GM18868 (cell line): Measurements from ENCODE around the gene ODF4.
"Not testable (repeated sequence)": the region's sequence is repeated elsewhere in the genome, so short reads cannot be mapped to it uniquely, and the experiment has no call there.

ENCODE experiments used
- ATAC-seq: cut with Tn5 transposase; IDR thresholded peaks from one replicate; pipeline ENCODE4 v1.9.1; 2021; ENCODE audit warnings: mild to moderate bottlenecking, moderate library complexity; ENCODE audit not compliant: unreplicated experiment

The ODF4 gene

DNA sequence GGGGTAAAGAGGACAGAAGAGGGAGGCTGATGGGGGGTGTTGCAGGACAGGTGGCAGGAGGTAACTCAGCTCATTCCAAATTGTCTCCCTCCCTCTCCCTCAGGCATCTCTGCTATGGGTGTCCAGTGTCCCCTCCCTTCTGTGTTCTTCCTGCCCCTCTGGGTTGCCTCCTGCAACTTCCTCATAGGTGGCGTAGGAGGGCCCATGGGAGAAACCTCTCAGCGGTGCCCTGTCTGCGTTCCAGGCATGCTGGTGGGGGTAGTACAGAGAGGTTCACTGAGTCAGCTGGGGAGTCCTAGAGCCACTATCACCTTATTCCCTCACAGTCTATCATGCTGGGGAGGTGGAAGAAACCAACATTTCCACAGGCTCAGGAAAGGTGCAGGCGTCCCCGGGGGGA is 14.7 kb upstream of the ODF4 start:
- ATAC-seq = no peak

DNA sequence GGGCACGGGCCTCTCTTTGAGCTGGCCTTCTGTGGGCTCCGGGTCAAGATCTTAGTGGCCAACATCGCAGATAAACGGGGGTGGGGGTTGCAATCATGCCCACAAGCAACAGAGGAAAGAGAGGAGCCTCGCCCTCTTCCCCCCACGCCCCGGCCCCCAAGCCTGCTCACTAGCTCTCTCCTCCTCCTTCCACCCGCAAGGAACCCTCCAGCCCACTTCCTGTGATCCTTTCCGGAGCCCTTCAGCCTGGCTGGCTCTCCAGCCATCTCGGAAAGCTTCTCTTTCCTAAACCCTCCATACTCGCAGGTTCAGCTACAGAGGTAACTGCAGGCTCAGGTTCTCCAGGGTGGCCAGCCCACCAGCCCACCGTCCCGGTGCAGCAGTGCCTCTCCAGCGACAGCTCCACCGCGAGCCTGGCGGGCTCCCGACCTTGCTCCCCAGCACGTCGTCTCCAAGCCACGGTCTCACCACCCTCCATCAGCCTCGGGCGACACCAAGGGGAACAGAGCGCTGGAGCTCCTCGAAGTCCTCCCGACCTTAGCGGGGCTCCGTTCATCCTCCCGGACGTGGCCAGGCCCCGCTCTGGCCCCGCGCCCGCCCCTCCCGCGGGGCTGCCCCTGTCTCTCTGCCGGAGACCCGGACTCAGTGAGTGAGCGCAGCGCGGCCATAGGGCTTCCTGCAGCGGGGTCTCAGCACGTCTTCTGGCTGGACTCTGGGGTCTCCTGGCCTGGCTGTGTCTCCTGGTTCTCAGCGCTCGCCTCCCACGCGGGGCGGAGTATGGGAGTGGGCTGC is 12.9 kb upstream of the ODF4 start:
- ATAC-seq = no peak

DNA sequence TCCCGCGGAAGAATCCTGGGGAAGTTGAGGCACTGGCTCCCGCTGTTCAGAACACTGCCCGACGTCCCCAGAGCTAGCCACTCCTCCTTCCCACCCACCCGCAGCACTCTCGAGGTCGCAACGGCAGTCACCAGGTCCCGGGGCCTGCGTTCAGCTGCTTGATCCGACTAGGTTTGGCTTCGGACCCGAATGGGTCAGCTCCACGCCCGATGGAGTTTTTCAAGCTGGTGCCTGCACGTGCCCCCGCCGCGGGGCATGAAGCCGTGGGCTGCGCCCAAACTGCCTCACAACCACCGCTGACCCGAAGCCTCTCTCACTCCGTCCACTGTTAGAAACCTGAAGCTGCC is 12.4 kb upstream of the ODF4 start:
- no peak for ATAC-seq

DNA sequence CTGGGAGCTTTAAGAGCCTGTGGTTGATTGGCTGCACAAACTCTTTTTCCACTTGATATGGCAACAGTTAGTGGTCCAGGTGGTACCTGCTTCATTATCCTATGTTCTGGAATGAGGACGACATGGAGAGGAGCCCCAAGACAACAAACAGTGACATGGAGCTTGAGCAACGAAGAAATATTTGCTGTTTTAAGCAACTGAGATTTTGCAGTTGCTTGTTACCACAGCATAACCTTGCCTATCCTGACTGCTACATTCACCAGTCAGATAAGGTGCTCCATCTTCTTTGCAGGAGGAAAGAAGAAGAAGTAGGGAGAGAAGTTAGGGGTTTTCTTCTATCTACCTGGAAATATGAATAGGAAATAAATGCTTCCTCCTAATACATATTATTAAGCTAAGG is 7.5 kb upstream of the ODF4 start:
- no peak for ATAC-seq

DNA sequence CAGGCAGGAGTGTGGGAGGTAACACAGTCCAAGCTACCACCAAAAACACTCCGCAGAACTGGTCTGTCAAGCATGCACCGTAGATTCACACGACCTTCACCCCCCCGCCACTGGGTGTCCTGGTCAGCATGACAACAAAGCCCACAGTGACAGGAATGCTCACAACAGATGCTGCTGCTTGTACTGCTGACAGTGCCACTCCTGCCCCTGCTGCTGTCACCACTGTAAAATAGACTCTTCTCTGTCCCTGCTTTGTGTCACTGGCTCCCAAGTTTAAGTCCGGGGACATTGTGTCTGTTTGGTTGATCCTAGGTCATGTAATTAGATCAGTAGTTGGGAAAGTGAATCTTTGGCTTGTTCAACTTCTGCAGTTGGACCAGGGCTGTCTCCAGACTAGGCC is 7.0 kb upstream of the ODF4 start:
- ATAC-seq = no peak

DNA sequence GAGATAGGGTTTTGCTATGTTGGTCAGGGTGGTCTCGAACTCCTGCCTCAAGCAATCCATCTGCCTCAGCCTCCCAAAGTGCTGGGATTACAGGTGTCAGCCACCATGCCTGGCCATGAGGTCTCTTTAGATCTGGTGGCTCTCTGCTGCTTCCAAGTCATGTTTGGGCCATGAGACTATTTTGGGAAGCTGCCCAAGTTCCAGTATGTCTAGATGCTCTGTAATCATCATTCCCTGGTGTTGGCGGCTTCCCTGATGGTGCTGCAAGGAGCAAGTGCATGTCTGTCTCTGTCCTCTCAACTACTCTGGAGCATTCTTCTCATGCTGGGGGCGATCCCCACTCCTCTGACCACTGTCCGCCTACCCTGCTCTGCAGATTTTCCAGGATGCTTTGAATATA is 6.4 kb upstream of the ODF4 start:
- ATAC-seq = no peak

DNA sequence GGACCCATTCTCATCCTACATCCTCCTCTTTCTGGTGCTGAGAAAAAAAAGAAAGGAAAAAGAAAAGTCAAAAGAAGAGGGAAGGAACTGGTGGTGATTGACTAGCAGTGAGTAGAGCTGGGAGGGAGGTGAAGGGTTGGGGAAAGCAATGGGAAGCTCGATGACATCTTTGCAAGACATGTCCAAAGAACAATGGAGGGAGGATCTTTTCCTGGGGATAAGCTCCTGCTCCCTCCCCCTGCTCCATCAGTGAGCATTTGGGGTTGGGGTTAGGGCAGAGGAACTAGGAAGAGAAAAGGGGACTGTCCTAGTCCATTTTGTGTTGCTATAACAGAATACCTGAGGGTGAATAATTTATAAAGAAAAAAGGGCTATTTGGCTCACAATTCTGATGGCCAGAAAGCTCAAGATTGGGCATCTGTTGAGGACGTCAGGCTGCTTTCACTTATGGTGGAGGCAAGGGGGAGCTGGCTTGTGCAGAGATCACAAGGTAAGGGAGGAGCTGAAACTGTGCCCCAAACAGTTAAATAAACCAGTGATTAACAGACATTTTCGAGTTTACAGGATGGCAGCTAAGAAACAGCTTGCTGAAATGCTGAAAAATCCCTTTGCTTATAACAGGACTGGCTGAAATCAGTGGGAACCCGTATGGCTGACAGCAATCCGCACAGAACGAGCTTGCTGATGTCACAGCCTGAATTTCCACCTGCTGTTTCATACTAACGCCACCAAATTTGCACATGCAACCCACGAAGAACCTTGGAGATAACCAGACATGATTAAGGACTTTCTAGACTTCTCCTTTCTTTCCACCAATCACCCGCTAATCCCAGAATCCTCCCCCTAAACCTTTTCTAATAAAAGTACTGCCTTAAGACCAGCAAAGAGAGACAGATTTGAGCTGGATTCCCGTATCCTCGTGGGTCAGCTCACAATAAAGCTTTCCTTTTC is 1.6 kb upstream of the ODF4 start:
- no peak for ATAC-seq

DNA sequence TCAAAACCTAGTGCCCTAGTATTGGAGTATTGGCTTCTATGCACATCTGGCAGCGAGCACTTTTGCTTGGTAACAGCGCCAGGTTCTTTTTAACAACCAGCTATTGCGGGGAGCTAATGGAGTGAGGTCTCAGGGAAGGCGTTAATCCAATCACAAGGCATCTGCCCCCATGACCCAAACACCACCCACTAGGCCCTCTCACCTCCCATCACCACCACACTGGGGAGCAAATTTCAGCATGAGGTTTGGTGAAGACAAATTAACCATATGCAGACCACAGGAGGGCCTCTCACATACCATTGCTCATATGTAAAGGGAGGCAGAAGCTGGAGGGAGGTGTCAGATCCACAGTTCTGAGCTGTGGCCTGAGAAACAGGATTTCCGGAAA is 893 bp upstream of the ODF4 start:
- ATAC-seq = no peak

DNA sequence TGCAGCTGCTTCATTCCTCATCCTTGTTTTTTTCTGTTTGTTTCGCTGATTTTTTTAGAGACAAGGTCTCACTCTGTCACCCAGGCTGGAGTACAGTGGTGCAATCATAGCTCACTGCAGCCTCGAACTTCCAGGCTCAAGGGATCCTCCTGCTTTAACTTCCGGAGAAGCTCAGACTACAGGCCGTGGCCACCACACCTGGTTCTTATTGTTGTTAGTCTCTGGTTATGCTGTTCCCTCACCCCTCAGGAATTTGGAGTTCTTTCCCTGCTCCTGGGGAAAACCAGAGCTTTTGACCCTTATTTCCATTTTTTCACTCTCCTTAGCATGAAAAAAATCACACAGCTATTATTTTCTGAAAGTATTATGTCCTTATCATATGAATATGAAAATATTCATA is 1.8 kb downstream of the ODF4 start:
- ATAC-seq = no peak

DNA sequence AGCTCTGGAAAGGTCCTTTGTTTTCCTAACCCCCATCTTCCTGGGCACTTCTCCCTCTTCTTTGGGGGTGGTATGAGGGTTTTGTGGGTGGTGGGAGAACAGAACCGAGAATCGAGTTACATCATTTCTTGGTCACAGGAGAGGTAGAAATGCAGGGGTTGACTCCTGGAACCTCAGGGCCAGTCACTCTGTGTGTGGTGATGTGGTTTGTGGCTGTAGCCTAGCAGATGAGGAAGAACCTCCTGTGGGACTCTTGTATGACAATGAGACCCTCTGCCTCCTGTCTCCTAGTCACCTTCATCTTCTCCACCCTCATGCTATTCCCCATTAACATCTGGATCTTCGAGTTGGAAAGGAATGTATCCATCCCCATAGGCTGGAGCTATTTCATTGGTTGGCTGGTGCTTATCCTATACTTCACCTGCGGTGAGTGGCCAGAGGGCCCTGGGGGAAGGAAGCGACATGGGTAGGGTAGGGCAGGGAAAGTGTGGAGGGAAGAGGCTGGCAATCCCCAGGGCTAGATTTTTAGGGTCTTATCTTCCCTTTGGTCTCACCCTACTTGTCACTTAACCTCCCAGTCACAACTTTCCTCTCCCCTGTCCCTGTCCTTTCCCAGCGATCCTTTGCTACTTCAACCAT is 5.5 kb downstream of the ODF4 start:
- ATAC-seq = no peak

DNA sequence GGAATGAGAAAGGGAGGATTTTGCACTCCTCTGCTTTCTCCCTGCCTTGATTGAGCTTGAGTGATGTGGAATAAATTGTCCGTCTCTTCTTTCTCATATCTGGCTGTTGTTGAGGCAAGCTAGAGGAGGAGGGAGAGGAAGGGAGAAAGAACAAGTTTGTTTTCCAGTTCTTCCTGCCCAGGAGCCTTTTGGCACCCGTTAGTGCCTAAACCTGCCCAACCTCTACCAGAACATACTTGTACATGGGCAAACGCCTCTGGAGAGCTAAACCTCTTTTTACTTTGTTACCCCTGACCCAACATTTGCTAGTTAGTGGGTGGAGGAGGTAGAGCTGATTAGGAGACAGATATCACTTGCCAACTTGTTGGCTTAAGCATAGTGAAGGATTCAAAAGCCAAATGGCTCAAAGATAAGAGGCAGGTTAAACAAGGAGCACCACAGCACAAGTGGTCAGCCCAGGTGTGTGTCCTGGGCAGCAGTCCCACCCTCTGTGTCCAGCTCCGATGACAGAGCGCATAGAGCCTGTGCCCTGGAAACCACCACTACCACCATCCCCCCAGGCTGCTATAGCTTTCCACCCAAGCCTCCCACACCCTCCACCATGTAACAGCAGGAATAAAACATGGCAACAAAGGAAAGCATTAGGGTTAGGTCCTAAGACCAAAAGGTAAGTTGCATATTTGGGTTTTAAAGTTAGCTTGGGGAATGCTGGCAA is 6.5 kb downstream of the ODF4 start:
- ATAC-seq = no peak

DNA sequence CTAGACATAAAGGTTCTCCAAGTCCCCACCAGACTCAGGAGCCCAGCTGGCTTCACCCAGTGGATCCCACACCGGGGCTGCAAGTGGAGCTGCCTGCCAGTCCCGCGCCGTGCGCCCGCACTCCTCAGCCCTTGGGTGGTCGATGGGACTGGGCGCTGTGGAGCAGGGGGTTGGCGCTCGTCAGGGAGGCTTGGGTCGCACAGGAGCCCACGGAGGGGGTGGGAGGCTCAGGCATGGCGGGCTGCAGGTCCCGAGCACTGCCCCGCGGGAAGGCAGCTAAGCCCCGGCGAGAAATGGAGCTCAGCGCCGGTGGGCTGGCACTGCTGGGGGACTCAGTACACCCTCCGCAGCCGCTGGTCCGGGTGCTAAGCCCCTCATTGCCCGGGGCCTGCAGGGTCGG is 7.4 kb downstream of the ODF4 start:
- not testable (repeated sequence) for ATAC-seq

DNA sequence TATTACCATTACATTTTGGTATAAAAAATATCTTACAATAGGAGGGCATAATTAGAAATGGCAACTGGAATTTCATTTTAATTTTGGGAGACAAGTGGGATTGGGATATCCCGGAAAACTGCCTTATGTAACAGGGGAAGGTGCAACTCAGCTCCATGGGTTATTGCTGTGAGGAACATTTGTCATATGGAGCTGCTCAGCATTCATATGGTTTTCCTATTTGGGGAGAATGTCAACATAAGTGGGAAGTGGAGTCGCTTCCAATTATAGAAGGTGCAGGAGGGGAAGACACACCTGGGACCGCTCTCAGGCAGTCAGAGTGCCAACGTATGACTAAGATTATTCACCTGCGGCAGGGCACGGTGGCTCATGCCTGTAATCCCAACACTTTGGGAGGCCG is 10.7 kb downstream of the ODF4 start:
- no peak for ATAC-seq

DNA sequence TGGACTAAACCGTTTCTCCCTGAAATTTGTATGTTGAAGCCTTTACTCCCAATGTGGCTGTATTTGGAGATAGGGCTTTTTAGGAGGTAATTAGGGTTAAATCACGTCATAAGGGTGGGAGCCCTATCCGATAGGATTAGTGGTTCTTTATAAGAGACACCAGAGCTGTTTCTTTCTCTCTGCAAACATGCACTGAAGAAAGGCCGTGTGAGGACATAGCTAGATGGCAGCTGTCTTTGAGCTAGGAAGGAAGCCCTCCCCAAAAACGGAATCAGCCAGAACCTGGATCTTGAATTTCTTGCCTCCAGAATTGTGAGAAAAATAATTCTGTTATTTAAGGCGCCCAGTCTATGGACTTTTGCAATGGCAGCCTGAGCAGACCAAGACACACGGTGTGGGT is 14.1 kb downstream of the ODF4 start:
- no peak for ATAC-seq

DNA sequence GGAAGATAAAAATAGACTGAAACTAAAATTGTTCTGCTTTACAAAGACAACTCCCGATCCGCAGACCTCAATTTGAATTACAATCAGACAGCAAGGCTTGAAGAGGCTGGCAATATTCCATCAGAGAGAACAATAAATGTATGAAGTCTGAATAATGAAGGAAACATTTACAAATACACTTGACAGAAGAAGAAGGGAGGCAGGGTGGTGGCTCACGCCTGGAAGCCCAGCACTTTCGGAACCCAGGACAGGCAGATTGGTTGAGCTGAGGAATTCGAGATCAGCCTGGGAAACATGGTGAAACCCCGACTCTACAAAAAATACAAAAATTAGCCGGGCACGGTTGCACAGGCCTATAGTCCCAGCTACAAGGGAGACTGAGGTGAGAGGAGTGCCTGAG is 14.6 kb downstream of the ODF4 start:
- no peak for ATAC-seq

DNA sequence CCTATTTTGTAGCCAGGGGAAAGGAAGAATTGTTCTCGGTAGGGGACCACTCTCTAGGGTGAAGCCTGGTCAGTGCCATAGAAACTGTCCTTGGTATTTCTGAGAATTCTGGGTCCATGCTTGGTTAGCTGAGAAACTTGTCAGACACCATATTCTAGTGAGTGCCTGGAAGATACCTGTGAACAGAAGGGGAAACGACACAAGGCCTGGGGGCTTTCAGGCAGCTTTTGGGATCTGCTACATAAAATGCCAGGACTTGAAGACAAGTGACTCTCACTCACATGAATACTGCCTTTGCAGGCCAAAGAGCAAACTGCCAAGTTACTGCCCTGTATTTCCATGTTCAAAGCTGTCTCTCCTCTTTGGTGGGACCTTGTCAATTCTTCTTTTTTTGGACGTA is 18.3 kb downstream of the ODF4 start:
- no peak for ATAC-seq

DNA sequence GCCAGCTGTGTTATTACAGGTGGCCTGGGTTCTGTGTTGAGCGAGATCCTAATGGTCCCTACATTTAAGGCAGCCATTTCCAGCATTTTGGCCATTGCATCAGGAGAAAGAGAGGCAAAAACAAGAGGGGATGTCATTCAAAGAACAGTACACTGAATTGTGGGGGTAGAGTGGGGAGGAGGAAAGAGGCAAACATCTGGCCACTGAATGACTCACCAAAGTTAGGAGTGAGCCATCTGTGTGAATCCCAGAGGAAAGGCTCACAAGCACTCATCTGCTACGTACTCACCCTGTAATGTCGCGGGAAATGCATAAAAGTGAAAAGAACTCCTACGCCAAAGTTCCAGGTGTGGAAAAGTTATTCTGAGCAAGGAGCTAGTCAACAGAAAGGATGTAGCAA is 20.1 kb downstream of the ODF4 start:
- no peak for ATAC-seq

DNA sequence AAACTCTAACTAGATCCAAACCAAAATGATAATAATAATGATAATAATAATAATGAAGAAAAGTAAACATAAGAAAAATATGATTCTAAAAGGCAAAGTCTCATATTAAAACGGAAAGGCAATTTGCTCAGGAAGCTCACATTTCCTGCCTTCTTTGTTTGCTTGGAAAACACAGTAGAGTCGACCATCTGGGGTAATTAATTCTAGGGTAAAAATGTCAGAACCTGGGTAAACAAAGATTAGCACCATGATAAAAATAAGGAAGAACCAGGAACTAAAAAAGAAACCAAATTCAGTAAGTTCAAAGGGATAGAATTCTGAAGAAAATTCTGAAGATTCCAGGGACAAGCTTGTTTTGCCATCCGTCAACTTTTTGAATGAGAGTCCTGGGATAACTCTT is 20.6 kb downstream of the ODF4 start:
- no peak for ATAC-seq

DNA sequence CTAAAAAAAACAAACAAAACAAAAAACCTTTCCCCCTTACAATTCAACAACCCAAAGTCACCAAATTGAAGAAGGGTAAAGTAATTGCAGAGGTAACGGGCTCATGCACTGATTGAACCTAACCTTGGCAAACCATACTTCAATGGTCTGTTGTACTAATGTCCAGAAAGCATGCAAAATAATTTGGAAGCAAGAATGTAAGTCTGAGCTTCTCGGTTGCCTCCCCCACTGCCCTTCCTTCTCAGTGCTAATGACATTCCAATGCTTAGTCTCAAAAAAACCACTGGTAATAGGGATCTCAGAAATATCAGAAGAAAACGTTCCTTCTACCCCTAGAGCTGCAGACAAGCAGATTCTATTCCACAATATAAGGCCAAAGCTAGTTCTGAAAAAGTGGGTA is 21.1 kb downstream of the ODF4 start:
- no peak for ATAC-seq

DNA sequence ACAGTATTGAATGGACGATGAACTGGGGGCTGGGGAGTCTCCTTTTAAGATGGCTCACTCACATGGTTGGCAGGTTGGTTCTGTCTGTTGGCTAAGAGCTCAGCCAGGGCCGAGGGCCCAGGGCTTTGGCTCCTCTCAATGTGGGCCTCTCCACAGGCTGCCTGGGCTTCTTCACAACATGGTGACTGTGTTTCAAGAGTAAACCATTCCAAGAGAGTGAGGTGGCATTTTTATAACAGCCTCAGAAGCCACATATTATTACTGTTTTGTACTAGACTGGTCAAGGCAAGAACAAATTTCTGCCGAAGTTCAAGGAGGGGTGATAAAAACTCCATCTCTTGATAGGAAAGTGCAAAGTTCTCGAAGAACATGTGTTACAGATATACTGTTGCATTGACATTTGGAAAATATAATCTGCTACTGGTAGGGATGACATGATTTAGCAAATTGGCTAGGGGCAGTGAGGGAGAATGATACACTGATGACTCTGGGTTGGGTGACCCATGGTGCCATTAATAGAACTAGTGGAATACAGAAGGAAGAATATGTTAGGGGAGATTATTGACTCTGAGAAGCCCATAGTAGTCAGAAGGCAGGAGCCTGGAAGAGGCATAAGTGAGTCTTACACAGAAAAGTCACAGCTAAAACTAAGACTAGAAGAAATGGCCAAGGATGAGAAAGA is 23.2 kb downstream of the ODF4 start:
- no peak for ATAC-seq

DNA sequence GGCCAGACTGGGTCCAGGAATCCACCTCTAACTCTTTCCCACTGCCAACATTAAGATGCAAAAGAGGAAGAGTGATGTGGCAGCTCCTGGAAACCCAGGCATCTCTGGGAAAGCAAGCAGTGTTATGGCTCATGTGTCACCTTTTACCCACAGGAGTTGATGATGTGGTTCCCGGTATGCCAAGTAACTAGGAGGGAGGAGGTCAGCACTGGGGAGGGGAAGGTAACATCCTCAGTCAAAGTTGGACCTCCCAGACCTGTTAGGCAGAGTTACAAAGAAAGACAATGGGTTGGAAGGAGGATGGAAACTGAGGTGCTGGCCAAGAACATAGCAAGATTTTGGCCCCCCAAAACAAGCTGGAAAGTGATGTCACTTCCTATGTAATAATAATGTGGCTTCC is 25.5 kb downstream of the ODF4 start:
- no peak for ATAC-seq
